T-cell (primary cell): ENCODE data around the gene UACA. TPM values are rescaled to one million over a fixed set of nuclear protein-coding genes. Genes with fewer than 3 reads are reported as not detected.

Experiments
- ATAC-seq, 4 experiments: fragments of 200-7000 bp in 3 of 4; fragments of 150-1000 bp in 1 of 4; cut with Tn5 transposase; replicated peaks in 1 of 4; 1 replicate in 3 of 4; 2 replicates in 1 of 4; pipeline ENCODE4 v1.10.0; 2021; ENCODE audit warnings: moderate library complexity in 3 of 4, mild to moderate bottlenecking in 2 of 4, moderate number of reproducible peaks in 1 of 4
- CTCF ChIA-PET, 2 donors: fragments of 300-600 bp; sonication (Branson Sonifier 250); formaldehyde crosslinking; loops; one replicate each; lab custom pipeline; 2022; ENCODE audit warnings: antibody characterized with exemption in 2 of 2; lab: Charles Lee
- POLR2A ChIA-PET, 2 donors: fragments of 300-600 bp; sonication (Branson Sonifier 250); formaldehyde crosslinking; loops; one replicate each; lab custom pipeline; 2022; ENCODE audit warnings: antibody characterized with exemption in 2 of 2; lab: Charles Lee
- DNase-seq, 35 experiments: peaks; one replicate each; pipeline versions ENCODE4 v3.0.0 to v3.0.0-alpha.2; 2013 to 2023
- H3K27ac ChIP-seq: one replicate; pipeline ENCODE4 v1.5.1; 2013; ENCODE audit warnings: low read length
- H3K27me3 ChIP-seq, 2 experiments: replicated peaks in 1 of 2; 1 replicate in 1 of 2; 2 replicates in 1 of 2; pipeline versions ENCODE4 v1.6.1 to v1.7.0; 2013; ENCODE audit warnings: low read length in 1 of 2, mixed read lengths in 1 of 2; ENCODE audit not compliant: control insufficient read depth in 2 of 2, insufficient read depth in 2 of 2; ENCODE audit errors: extremely low read depth in 1 of 2
- H3K36me3 ChIP-seq, 2 donors: 1 replicate in 1 of 2; 2 replicates in 1 of 2; pipeline versions ENCODE4 v1.6.1 to v1.7.0; 2013; ENCODE audit warnings: low read length in 1 of 2; ENCODE audit not compliant: control insufficient read depth in 2 of 2, insufficient read depth in 1 of 2; ENCODE audit errors: extremely low read depth in 1 of 2
- H3K4me1 ChIP-seq, 2 experiments: 1 replicate in 1 of 2; 2 replicates in 1 of 2; pipeline versions ENCODE4 v1.6.1 to v1.7.0; 2013; ENCODE audit warnings: low read length in 2 of 2, mixed read lengths in 1 of 2; ENCODE audit not compliant: insufficient read depth in 2 of 2, control insufficient read depth in 1 of 2; ENCODE audit errors: extremely low read depth in 1 of 2
- H3K4me3 ChIP-seq, 2 donors: 1 replicate in 1 of 2; 2 replicates in 1 of 2; pipeline versions ENCODE4 v1.5.1 to v1.7.0; 2013; ENCODE audit warnings: mild to moderate bottlenecking in 2 of 2, low read length in 1 of 2, moderate library complexity in 1 of 2; ENCODE audit not compliant: control insufficient read depth in 1 of 2; ENCODE audit errors: extremely low read depth in 1 of 2
- H3K9me3 ChIP-seq: 2 replicates; pipeline ENCODE4 v1.7.0; 2013
- H3K27ac Mint-ChIP-seq, 2 donors: one replicate each; pipeline ENCODE4 v1.8.0; 2020 to 2021; ENCODE audit warnings: mild to moderate bottlenecking in 2 of 2, mixed read lengths in 2 of 2
- H3K27me3 Mint-ChIP-seq, 2 donors: one replicate each; pipeline ENCODE4 v1.8.0; 2021 to 2022; ENCODE audit warnings: mixed read lengths in 2 of 2
- H3K36me3 Mint-ChIP-seq: one replicate; pipeline ENCODE4 v1.8.0; 2021; ENCODE audit warnings: mixed read lengths
- H3K4me1 Mint-ChIP-seq, 3 donors: one replicate each; pipeline ENCODE4 v1.8.0; 2020 to 2022; ENCODE audit warnings: mixed read lengths in 3 of 3, mild to moderate bottlenecking in 1 of 3
- H3K4me3 Mint-ChIP-seq, 3 donors: one replicate each; pipeline ENCODE4 v1.8.0; 2020 to 2022; ENCODE audit warnings: mild to moderate bottlenecking in 3 of 3, mixed read lengths in 3 of 3, moderate library complexity in 3 of 3
- H3K9me3 Mint-ChIP-seq, 3 donors: one replicate each; pipeline ENCODE4 v1.8.0; 2020 to 2022; ENCODE audit warnings: mixed read lengths in 3 of 3
- WGBS: methylation state at CpG from one replicate; pipeline ENCODE4 v1.1.5; 2013; ENCODE audit warnings: missing lambda C conversion rate; ENCODE audit not compliant: insufficient coverage; 5-methylcytosine and 5-hydroxymethylcytosine counted together
- total RNA-seq, 35 experiments: library from RNA in 6 of 35; stranded (reverse) in 6 of 35; fragments of 120-200 nt in 1 of 35; gene quantifications; one replicate each; pipeline versions ENCODE4 v1.2.1 to v1.2.4 and lab custom pipeline; 2013 to 2026

UACA gene
- total RNA-seq, 5 donors from 2014 or later (not counting 1 experiment from before 2014, with no cell fraction given): 0.08 to 1.3 (median 0.70) TPM

DNA sequence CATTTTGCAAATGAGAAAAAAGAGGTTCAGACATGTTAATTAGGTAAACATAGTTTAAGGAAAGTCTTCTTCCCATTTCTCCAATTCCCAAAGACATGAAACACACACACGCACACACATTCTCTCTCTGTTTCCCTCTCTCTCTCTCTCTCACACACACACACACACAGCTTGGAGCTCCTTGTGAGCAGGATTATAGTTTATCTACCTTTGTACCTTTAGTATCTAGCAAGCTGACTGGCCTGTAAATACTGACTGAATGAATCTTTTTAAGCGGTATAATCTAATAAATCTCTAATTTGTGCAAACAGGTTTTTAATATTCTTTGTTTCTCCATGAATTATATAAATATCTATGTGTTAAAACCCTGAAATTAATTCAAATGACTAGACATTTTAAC, 73.3 kb downstream of the UACA start:
- Mint-ChIP-seq H3K4me3 (no peak overlapping the region), H3K27me3 (peaks cover 10 to 18% of the 10 kb centered on the region in 2 donors), H3K9me3 (no peaks in the 10 kb centered on the region), H3K36me3 (no peaks in the 10 kb centered on the region), H3K4me1 (peaks cover 0 to 2% (median 0%) of the 10 kb centered on the region in 3 donors), H3K27ac (no peak overlapping the region)
- Histone ChIP-seq H3K4me3 (no peak overlapping the region), H3K9me3 (no peaks in the 10 kb centered on the region), H3K4me1 (no peaks in the 10 kb centered on the region), H3K36me3 (no peaks in the 10 kb centered on the region), H3K27me3 (peaks cover 3 to 5% of the 10 kb centered on the region in 2 experiments), H3K27ac (no peak overlapping the region)
- POLR2A ChIA-PET: no interaction called here
- ATAC-seq (no peak), DNase-seq (no peak)
- CTCF ChIA-PET: no interaction called here
- no CpG with 5 or more reads among the region's 2 CpGs for WGBS

DNA sequence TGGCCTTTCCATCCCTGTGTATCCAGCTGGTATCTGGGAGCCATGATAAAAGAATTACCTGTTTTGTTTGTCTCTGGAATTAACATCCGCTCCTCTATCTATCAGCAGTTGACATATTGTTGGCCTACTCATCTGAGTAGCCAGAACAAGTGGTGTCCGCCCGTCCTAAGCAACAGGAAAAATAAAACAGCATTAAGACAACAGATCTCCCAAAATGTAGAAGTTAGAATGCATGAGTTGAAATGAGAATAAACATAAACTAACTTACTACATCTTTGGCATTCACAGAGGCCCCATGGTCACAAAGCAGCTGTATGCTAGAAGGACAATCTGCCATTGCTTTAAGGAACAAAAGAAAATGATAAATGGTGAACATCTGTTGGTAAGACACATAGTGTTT, 75.9 kb downstream of the UACA start:
- ATAC-seq: no peak
- no CpG with 5 or more reads among the region's 3 CpGs for WGBS
- POLR2A ChIA-PET: no interaction called here

GRCh38 chr15:70680817-70681216, 82.5 kb downstream of the UACA start:
- H3K36me3 Mint-ChIP-seq: no peaks in the 10 kb centered on the region
- ATAC-seq: no peak
- POLR2A ChIA-PET: no interaction called here

More for the DNA sequence above, 75.9 kb downstream of the UACA start:
- no peak overlapping the region for H3K4me3 Mint-ChIP-seq
- DNase-seq: no peak
- H3K4me1 Mint-ChIP-seq: no peaks in the 10 kb centered on the region
- H3K4me3 ChIP-seq: no peak overlapping the region
- H3K4me1 ChIP-seq: no peaks in the 10 kb centered on the region
- no peaks in the 10 kb centered on the region for H3K9me3 Mint-ChIP-seq
- H3K27me3 ChIP-seq: peaks cover 5% of the 10 kb centered on the region in 2 experiments
- H3K27me3 Mint-ChIP-seq: peaks cover 15 to 25% of the 10 kb centered on the region in 2 donors
- no peaks in the 10 kb centered on the region for H3K36me3 Mint-ChIP-seq
- H3K27ac Mint-ChIP-seq: no peak overlapping the region
- H3K9me3 ChIP-seq: no peaks in the 10 kb centered on the region
- CTCF ChIA-PET: interaction anchor here in 1 of 2 donors (0.6 kb wide), 1 partner anchor 60 kb away, joined by 3 read pairs; no protein-coding TSS in a partner anchor
- H3K27ac ChIP-seq: no peak overlapping the region
- H3K36me3 ChIP-seq: no peaks in the 10 kb centered on the region

GRCh38 chr15:70679919-70680231, 83.5 kb downstream of the UACA start:
- Mint-ChIP-seq H3K4me1 (peaks cover 3 to 5% (median 3%) of the 10 kb centered on the region in 3 donors), H3K36me3 (no peaks in the 10 kb centered on the region), H3K4me3 (no peak overlapping the region), H3K27ac (no peak overlapping the region), H3K9me3 (no peaks in the 10 kb centered on the region), H3K27me3 (peaks cover 15% of the 10 kb centered on the region in 2 donors)
- DNase-seq: no peak
- no peak for ATAC-seq
- Histone ChIP-seq H3K4me1 (no peaks in the 10 kb centered on the region), H3K9me3 (no peaks in the 10 kb centered on the region), H3K36me3 (no peaks in the 10 kb centered on the region), H3K27me3 (peaks cover 2 to 4% of the 10 kb centered on the region in 2 experiments), H3K4me3 (no peak overlapping the region), H3K27ac (no peak overlapping the region)
- CTCF ChIA-PET: interaction anchor here (0.8 to 3.0 kb wide), 5 partner anchors 12 to 132 kb away, joined by 4 to 24 read pairs (median 5); no protein-coding TSS in a partner anchor
- POLR2A ChIA-PET: interaction anchor here (0.6 kb wide), 2 partner anchors 13 to 1211 kb away, joined by 3 read pairs; no protein-coding TSS in a partner anchor

More at GRCh38 chr15:70680817-70681216, 82.5 kb downstream of the UACA start:
- 93% methylated on average over 6 of the region's 6 CpGs for WGBS
- Histone ChIP-seq H3K27ac (no peak overlapping the region), H3K27me3 (peaks cover 2 to 4% of the 10 kb centered on the region in 2 experiments), H3K4me1 (no peaks in the 10 kb centered on the region), H3K4me3 (no peak overlapping the region), H3K9me3 (no peaks in the 10 kb centered on the region), H3K36me3 (no peaks in the 10 kb centered on the region)
- CTCF ChIA-PET: interaction anchor here in 1 of 2 donors (1.4 to 3.0 kb wide), 3 partner anchors 10 to 42 kb away, joined by 4 to 24 read pairs (median 5); no protein-coding TSS in a partner anchor
- no peak for DNase-seq
- Mint-ChIP-seq H3K4me3 (no peak overlapping the region), H3K9me3 (no peaks in the 10 kb centered on the region), H3K4me1 (peaks cover 3 to 5% (median 3%) of the 10 kb centered on the region in 3 donors), H3K27me3 (peaks cover 16 to 18% of the 10 kb centered on the region in 2 donors), H3K27ac (no peak overlapping the region)

DNA sequence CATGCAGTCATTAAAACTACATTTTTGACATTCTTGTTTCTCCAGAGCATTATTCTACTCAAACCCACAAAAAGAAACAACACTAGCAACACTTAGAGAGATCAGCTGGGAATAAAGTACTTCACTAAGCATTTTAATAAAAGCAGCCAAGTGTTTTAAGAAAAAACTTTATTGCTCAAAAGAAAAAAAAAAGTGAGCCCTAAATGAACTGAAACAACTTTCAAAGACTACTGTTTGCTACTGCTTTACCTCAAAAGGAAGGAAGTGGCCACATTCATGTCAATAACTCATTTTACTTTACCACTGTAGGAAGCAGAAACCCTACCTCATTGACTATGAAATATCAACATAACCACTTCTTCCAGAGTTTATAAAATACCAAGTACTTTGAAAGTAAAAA, 91.3 kb downstream of the UACA start:
- no peak overlapping the region for H3K4me3 ChIP-seq
- H3K9me3 Mint-ChIP-seq: no peaks in the 10 kb centered on the region
- DNase-seq: peak in 3 of 35 experiments; percentile 0 to 68 (median 5)
- ATAC-seq: peak; percentile 90 to 100 (median 99)
- peaks cover 9 to 24% of the 10 kb centered on the region in 2 experiments for H3K4me1 ChIP-seq
- CTCF ChIA-PET: interaction anchor here in 1 of 2 donors (1.1 kb wide), 1 partner anchor 51 kb away, joined by 6 read pairs; no protein-coding TSS in a partner anchor
- no peak overlapping the region for H3K27ac Mint-ChIP-seq
- H3K4me3 Mint-ChIP-seq: peak overlapping the region in 1 of 3 donors; percentile 56
- H3K27ac ChIP-seq: no peak overlapping the region
- no peaks in the 10 kb centered on the region for H3K36me3 ChIP-seq
- no peaks in the 10 kb centered on the region for H3K9me3 ChIP-seq
- H3K4me1 Mint-ChIP-seq: peaks cover 22 to 29% (median 27%) of the 10 kb centered on the region in 3 donors
- peaks cover 0 to 8% of the 10 kb centered on the region in 2 donors for H3K27me3 Mint-ChIP-seq
- H3K27me3 ChIP-seq: peaks cover 0 to 6% of the 10 kb centered on the region in 2 experiments
- H3K36me3 Mint-ChIP-seq: no peaks in the 10 kb centered on the region
- POLR2A ChIA-PET: no interaction called here

DNA sequence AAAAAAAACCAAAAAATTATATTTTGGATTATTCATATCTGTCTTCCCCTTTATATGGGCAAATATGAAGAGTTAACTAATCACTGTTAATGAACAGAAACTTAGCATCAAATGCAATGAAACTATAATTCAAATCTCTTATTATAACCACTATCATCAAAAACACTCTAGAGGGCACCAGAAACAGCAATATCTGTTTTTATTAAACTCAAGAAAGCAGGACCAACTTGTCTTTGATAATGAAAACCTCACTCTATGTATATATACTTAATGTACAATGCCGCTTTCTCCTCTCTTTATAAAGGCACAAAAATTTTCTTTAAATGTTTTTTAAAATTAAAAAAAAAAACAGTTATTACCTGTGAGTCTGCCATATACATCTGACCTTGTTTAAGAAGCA, 92.7 kb downstream of the UACA start:
- peaks cover 9 to 25% of the 10 kb centered on the region in 2 experiments for H3K4me1 ChIP-seq
- H3K27ac Mint-ChIP-seq: no peak overlapping the region
- no peaks in the 10 kb centered on the region for H3K36me3 Mint-ChIP-seq
- H3K27ac ChIP-seq: no peak overlapping the region
- H3K9me3 ChIP-seq: no peaks in the 10 kb centered on the region
- H3K27me3 ChIP-seq: peaks cover 0 to 6% of the 10 kb centered on the region in 2 experiments
- no peak for ATAC-seq
- WGBS: no CpG with 5 or more reads among the region's 1 CpG
- peaks cover 2 to 10% of the 10 kb centered on the region in 2 donors for H3K27me3 Mint-ChIP-seq
- POLR2A ChIA-PET: no interaction called here
- H3K4me3 Mint-ChIP-seq: no peak overlapping the region
- CTCF ChIA-PET: interaction anchor here in 1 of 2 donors (1.2 kb wide), 1 partner anchor 52 kb away, joined by 3 read pairs; no protein-coding TSS in a partner anchor
- peak in 1 of 35 experiments; percentile 37 for DNase-seq
- H3K9me3 Mint-ChIP-seq: no peaks in the 10 kb centered on the region
- peaks cover 22 to 29% (median 27%) of the 10 kb centered on the region in 3 donors for H3K4me1 Mint-ChIP-seq
- no peaks in the 10 kb centered on the region for H3K36me3 ChIP-seq
- no peak overlapping the region for H3K4me3 ChIP-seq
